Nephron progenitor cell (in vitro differentiated cells): Measurements from ENCODE around the gene FBXL14.
"Not testable (repeated sequence)": the region's sequence is repeated elsewhere in the genome, so short reads cannot be mapped to it uniquely, and the experiment has no call there.

Experiments used
- DNase-seq: peaks from one replicate; pipeline ENCODE4 v3.0.0; 2021
- H3K27ac Mint-ChIP-seq: 2 replicates; pipeline ENCODE4 v1.8.0; 2021; ENCODE audit warnings: mild to moderate bottlenecking, moderate library complexity, mixed read lengths
- H3K27me3 Mint-ChIP-seq: 2 replicates; pipeline ENCODE4 v1.8.0; 2021; ENCODE audit warnings: mild to moderate bottlenecking, low read depth, mixed read lengths; ENCODE audit not compliant: poor library complexity
- H3K36me3 Mint-ChIP-seq: 2 replicates; pipeline ENCODE4 v1.8.0; 2021; ENCODE audit warnings: low read depth, mixed read lengths
- H3K4me1 Mint-ChIP-seq: 2 replicates; pipeline ENCODE4 v1.8.0; 2021; ENCODE audit warnings: mixed read lengths
- H3K4me3 Mint-ChIP-seq: 2 replicates; pipeline ENCODE4 v1.8.0; 2021; ENCODE audit warnings: mild to moderate bottlenecking, moderate library complexity, mixed read lengths
- H3K9me3 Mint-ChIP-seq: 2 replicates; pipeline ENCODE4 v1.8.0; 2021; ENCODE audit warnings: mild to moderate bottlenecking, moderate library complexity, mixed read lengths
- CTCF ChIP-seq: fragments of 200-600 bp; sonication (generic); IDR thresholded peaks from 2 replicates; pipeline ENCODE4 v1.5.0; 2021; ENCODE audit warnings: antibody characterized with exemption

FBXL14 gene

GRCh38 chr12:1603269-1603993, 9.1 kb upstream of the FBXL14 start:
- peaks cover 18% of the 10 kb centered on the region for H3K27me3 Mint-ChIP-seq
- TF ChIP-seq CTCF = no peak
- H3K9me3 Mint-ChIP-seq = no peaks in the 10 kb centered on the region
- H3K27ac Mint-ChIP-seq = no peak overlapping the region
- peaks cover 75% of the 10 kb centered on the region for H3K4me1 Mint-ChIP-seq
- H3K4me3 Mint-ChIP-seq = no peak overlapping the region
- peaks cover 6% of the 10 kb centered on the region for H3K36me3 Mint-ChIP-seq
- no peak for DNase-seq

- peaks cover 69% of the 10 kb centered on the region for H3K4me1 Mint-ChIP-seq
- H3K27me3 Mint-ChIP-seq = peaks cover 16% of the 10 kb centered on the region
- H3K9me3 Mint-ChIP-seq, H3K4me3 Mint-ChIP-seq, H3K36me3 Mint-ChIP-seq, H3K27ac Mint-ChIP-seq, DNase-seq: not testable (repeated sequence)
Measured at GRCh38 chr12:1602706-1603105, 8.3 kb upstream of the FBXL14 start.

GRCh38 chr12:1598757-1599156, 4.4 kb upstream of the FBXL14 start:
- peaks cover 15% of the 10 kb centered on the region for H3K27me3 Mint-ChIP-seq
- no peak overlapping the region for H3K4me3 Mint-ChIP-seq
- TF ChIP-seq CTCF = no peak
- no peak for DNase-seq
- H3K9me3 Mint-ChIP-seq = no peaks in the 10 kb centered on the region
- peak overlapping the region; percentile 30 for H3K27ac Mint-ChIP-seq
- peaks cover 54% of the 10 kb centered on the region for H3K4me1 Mint-ChIP-seq
- peaks cover 8% of the 10 kb centered on the region for H3K36me3 Mint-ChIP-seq

GRCh38 chr12:1595690-1596347, 1.4 kb upstream of the FBXL14 start:
- no peak for TF ChIP-seq CTCF
- H3K27ac Mint-ChIP-seq = peak overlapping the region; percentile 93

GRCh38 chr12:1595026-1595561, 713 bp upstream of the FBXL14 start:
- peaks cover 53% of the 10 kb centered on the region for H3K4me1 Mint-ChIP-seq

More at GRCh38 chr12:1595690-1596347, 1.4 kb upstream of the FBXL14 start:
- Mint-ChIP-seq H3K36me3 (peaks cover 8% of the 10 kb centered on the region), H3K27me3 (peaks cover 7% of the 10 kb centered on the region), H3K4me3 (peak overlapping the region; percentile 90), H3K9me3 (no peaks in the 10 kb centered on the region), H3K4me1 (peaks cover 53% of the 10 kb centered on the region)
- DNase-seq = no peak

GRCh38 chr12:1594006-1594260, 448 bp downstream of the FBXL14 start:
- peaks cover 7% of the 10 kb centered on the region for H3K36me3 Mint-ChIP-seq
- peak overlapping the region; percentile 85 for H3K4me3 Mint-ChIP-seq
- DNase-seq = no peak
- no peak overlapping the region for H3K27ac Mint-ChIP-seq
- no peaks in the 10 kb centered on the region for H3K9me3 Mint-ChIP-seq
- peaks cover 6% of the 10 kb centered on the region for H3K27me3 Mint-ChIP-seq
- no peak for TF ChIP-seq CTCF
- peaks cover 62% of the 10 kb centered on the region for H3K4me1 Mint-ChIP-seq

More at GRCh38 chr12:1595026-1595561, 713 bp upstream of the FBXL14 start:
- Mint-ChIP-seq H3K27me3 (peaks cover 7% of the 10 kb centered on the region), H3K9me3 (no peaks in the 10 kb centered on the region), H3K27ac (peak overlapping the region; percentile 93), H3K4me3 (peak overlapping the region; percentile 90), H3K36me3 (peaks cover 8% of the 10 kb centered on the region)
- no peak for TF ChIP-seq CTCF
- DNase-seq = no peak
